K562 (cell line): ENCODE results near the gene BARX2.

ENCODE experiments used
- CBFB ChIP-seq: sonication (generic); formaldehyde crosslinking; IDR thresholded peaks from 2 replicates; pipeline ENCODE4 v1.4.0; 2020; ENCODE audit warnings: mild to moderate bottlenecking, missing genetic modification reagents
- CEBPB ChIP-seq: fragments of 450-650 bp; IDR thresholded peaks from 2 replicates; pipeline ENCODE4 v1.6.1; 2016; ENCODE audit warnings: missing genetic modification characterization, missing compliant biosample characterization
- DNMT1 ChIP-seq: fragments of 450-650 bp; IDR thresholded peaks from 2 replicates; pipeline ENCODE4 v1.6.1; 2016; ENCODE audit warnings: antibody characterized with exemption, mild to moderate bottlenecking
- EZH2 ChIP-seq: IDR thresholded peaks from 2 replicates; pipeline ENCODE4 v1.6.1; 2012; ENCODE audit warnings: low read depth, mild to moderate bottlenecking, inconsistent platforms, low read length, borderline replicate concordance
- GABPB2 ChIP-seq: fragments of 250-450 bp; sonication (Bioruptor Pico); conservative IDR thresholded peaks from 2 replicates; pipeline ENCODE4 v1.5.1; 2021; ENCODE audit warnings: mild to moderate bottlenecking
- SPI1 ChIP-seq: IDR thresholded peaks from 2 replicates; pipeline ENCODE4 v1.6.1; 2011; ENCODE audit warnings: low read depth, low read length, control low read depth, borderline replicate concordance
- ZNF785 ChIP-seq: fragments of 250-450 bp; sonication (Bioruptor Pico); IDR thresholded peaks from 2 replicates; pipeline ENCODE4 v1.4.0; 2020; ENCODE audit warnings: mild to moderate bottlenecking
- TF ChIP-seq, protein P1 (sequence below), 3 experiments: IDR thresholded peaks in 2 of 3; conservative IDR thresholded peaks in 1 of 3; 2 replicates each; pipeline ENCODE4 v1.5.1; 2011 to 2012; ENCODE audit warnings: low read length in 3 of 3, mild to moderate bottlenecking in 3 of 3, control low read depth in 2 of 3, improper control_type of control experiment in 1 of 3, inconsistent platforms in 1 of 3, low read depth in 1 of 3, mixed read lengths in 1 of 3, moderate library complexity in 1 of 3; ENCODE audit not compliant: insufficient read depth in 2 of 3
- TF ChIP-seq, protein P2 (sequence below), 2 experiments: fragments of 450-650 bp; formaldehyde crosslinking in 1 of 2; IDR thresholded peaks; 2 replicates each; pipeline versions ENCODE4 v1.4.0 to v1.6.1; 2014 to 2020; ENCODE audit warnings: mild to moderate bottlenecking in 2 of 2, borderline replicate concordance in 1 of 2, low read depth in 1 of 2
- TF ChIP-seq, protein P3 (sequence below): sonication (generic); formaldehyde crosslinking; IDR thresholded peaks from 2 replicates; pipeline ENCODE4 v1.9.0; 2022; ENCODE audit warnings: mild to moderate bottlenecking, missing genetic modification reagents

DNA sequence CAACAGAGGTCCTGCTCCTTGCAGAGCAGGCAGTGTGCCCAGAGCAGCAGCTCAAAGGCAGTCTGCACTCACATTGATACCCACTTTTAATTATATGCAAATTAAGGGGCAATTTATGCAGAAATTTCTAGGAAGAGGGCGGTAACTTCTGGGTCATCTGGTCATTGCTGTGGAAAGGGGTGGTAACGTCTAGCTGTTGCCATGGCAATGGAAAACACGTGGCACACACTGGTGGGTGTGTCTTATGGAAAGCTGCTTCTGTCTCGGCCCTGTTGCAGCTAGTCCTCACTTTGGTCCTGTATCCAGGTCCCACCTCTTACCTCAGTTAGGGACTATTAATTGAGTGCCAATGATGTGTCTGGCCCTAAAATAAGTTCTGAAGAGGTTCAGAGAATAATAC lies 36.8 kb downstream of the BARX2 start:
- no peak for TF ChIP-seq SPI1
- TF ChIP-seq GABPB2, result no peak
- TF ChIP-seq CEBPB (tag), result no peak
- TF ChIP-seq, protein P1, sequence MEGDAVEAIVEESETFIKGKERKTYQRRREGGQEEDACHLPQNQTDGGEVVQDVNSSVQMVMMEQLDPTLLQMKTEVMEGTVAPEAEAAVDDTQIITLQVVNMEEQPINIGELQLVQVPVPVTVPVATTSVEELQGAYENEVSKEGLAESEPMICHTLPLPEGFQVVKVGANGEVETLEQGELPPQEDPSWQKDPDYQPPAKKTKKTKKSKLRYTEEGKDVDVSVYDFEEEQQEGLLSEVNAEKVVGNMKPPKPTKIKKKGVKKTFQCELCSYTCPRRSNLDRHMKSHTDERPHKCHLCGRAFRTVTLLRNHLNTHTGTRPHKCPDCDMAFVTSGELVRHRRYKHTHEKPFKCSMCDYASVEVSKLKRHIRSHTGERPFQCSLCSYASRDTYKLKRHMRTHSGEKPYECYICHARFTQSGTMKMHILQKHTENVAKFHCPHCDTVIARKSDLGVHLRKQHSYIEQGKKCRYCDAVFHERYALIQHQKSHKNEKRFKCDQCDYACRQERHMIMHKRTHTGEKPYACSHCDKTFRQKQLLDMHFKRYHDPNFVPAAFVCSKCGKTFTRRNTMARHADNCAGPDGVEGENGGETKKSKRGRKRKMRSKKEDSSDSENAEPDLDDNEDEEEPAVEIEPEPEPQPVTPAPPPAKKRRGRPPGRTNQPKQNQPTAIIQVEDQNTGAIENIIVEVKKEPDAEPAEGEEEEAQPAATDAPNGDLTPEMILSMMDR (IDR thresholded peaks at IDR 0.05 in 2 of 3, conservative IDR thresholded peaks at IDR 0.05 in 1 of 3; ENCODE audit: insufficient read depth in 2 of 3, low read depth in 1 of 3, low read length in 3 of 3), result no peak
- no peak for TF ChIP-seq DNMT1
- TF ChIP-seq, protein P2, sequence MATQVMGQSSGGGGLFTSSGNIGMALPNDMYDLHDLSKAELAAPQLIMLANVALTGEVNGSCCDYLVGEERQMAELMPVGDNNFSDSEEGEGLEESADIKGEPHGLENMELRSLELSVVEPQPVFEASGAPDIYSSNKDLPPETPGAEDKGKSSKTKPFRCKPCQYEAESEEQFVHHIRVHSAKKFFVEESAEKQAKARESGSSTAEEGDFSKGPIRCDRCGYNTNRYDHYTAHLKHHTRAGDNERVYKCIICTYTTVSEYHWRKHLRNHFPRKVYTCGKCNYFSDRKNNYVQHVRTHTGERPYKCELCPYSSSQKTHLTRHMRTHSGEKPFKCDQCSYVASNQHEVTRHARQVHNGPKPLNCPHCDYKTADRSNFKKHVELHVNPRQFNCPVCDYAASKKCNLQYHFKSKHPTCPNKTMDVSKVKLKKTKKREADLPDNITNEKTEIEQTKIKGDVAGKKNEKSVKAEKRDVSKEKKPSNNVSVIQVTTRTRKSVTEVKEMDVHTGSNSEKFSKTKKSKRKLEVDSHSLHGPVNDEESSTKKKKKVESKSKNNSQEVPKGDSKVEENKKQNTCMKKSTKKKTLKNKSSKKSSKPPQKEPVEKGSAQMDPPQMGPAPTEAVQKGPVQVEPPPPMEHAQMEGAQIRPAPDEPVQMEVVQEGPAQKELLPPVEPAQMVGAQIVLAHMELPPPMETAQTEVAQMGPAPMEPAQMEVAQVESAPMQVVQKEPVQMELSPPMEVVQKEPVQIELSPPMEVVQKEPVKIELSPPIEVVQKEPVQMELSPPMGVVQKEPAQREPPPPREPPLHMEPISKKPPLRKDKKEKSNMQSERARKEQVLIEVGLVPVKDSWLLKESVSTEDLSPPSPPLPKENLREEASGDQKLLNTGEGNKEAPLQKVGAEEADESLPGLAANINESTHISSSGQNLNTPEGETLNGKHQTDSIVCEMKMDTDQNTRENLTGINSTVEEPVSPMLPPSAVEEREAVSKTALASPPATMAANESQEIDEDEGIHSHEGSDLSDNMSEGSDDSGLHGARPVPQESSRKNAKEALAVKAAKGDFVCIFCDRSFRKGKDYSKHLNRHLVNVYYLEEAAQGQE (IDR thresholded peaks at IDR 0.05; ENCODE audit: borderline replicate concordance), result no peak
- TF ChIP-seq, protein P2 (CRISPR knock-in tag; IDR thresholded peaks at IDR 0.05; ENCODE audit: low read depth), result no peak
- TF ChIP-seq, protein P3, sequence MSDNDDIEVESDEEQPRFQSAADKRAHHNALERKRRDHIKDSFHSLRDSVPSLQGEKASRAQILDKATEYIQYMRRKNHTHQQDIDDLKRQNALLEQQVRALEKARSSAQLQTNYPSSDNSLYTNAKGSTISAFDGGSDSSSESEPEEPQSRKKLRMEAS (CRISPR knock-in tag), result no peak
- TF ChIP-seq ZNF785 (CRISPR knock-in tag), result no peak
- no peak for TF ChIP-seq CBFB (CRISPR knock-in tag)
- TF ChIP-seq EZH2, result no peak
